Hepatocyte (in vitro differentiated cells): ENCODE results near the gene FBXO44. TPM values are rescaled to one million over a fixed set of nuclear protein-coding genes. Genes with fewer than 3 reads are reported as not detected.

Source experiments
- DNase-seq: peaks from one replicate; pipeline ENCODE4 v3.0.0-alpha.2; 2016; ENCODE audit warnings: low spot score
- H2AFZ ChIP-seq: fragments of 200-600 bp; sonication (generic); 2 replicates; pipeline ENCODE4 v1.6.0; 2016; ENCODE audit warnings: antibody characterized with exemption, mild to moderate bottlenecking
- H3K27ac ChIP-seq: fragments of 200-600 bp; sonication (generic); 2 replicates; pipeline ENCODE4 v1.5.1; 2016; ENCODE audit warnings: mild to moderate bottlenecking
- H3K27me3 ChIP-seq: fragments of 200-600 bp; sonication (generic); 2 replicates; pipeline ENCODE4 v1.6.1; 2016
- H3K36me3 ChIP-seq: fragments of 200-600 bp; sonication (generic); replicated peaks from 2 replicates; pipeline ENCODE4 v1.5.1; 2016; ENCODE audit warnings: low read depth; ENCODE audit not compliant: insufficient read depth
- H3K4me1 ChIP-seq: fragments of 200-600 bp; sonication (generic); 2 replicates; pipeline ENCODE4 v1.5.1; 2016; ENCODE audit warnings: mild to moderate bottlenecking, moderate library complexity; ENCODE audit not compliant: insufficient read depth
- H3K4me2 ChIP-seq: fragments of 200-600 bp; sonication (generic); 2 replicates; pipeline ENCODE4 v1.6.0; 2016
- H3K4me3 ChIP-seq: fragments of 200-600 bp; sonication (generic); 2 replicates; pipeline ENCODE4 v1.5.1; 2016; ENCODE audit warnings: mild to moderate bottlenecking
- H3K79me2 ChIP-seq: fragments of 200-600 bp; sonication (generic); 2 replicates; pipeline ENCODE4 v1.6.0; 2017; ENCODE audit warnings: mild to moderate bottlenecking
- H3K9me2 ChIP-seq: fragments of 200-600 bp; sonication (generic); replicated peaks from 2 replicates; pipeline ENCODE4 v1.6.0; 2017; ENCODE audit warnings: mild to moderate bottlenecking; ENCODE audit not compliant: insufficient read depth
- H3K9me3 ChIP-seq: fragments of 200-600 bp; sonication (generic); 2 replicates; pipeline ENCODE4 v1.5.1; 2016; ENCODE audit warnings: low read depth, mild to moderate bottlenecking
- H4K20me1 ChIP-seq: fragments of 200-600 bp; sonication (generic); 2 replicates; pipeline ENCODE4 v1.6.0; 2016; ENCODE audit warnings: mild to moderate bottlenecking; ENCODE audit not compliant: insufficient read depth, poor library complexity, severe bottlenecking
- CTCF ChIP-seq: fragments of 200-600 bp; sonication (generic); IDR thresholded peaks from 2 replicates; pipeline ENCODE4 v1.5.1; 2016; ENCODE audit warnings: antibody characterized with exemption, mild to moderate bottlenecking; ENCODE audit not compliant: poor library complexity
- EZH2 ChIP-seq: fragments of 200-600 bp; sonication (generic); IDR thresholded peaks from 2 replicates; pipeline ENCODE4 v1.6.1; 2016; ENCODE audit warnings: antibody characterized with exemption, mild to moderate bottlenecking, borderline replicate concordance
- EZH2phosphoT487 ChIP-seq: fragments of 200-600 bp; sonication (generic); IDR thresholded peaks from one replicate; pipeline ENCODE4 v1.6.1; 2018; ENCODE audit warnings: antibody characterized with exemption, mild to moderate bottlenecking, low read depth, moderate library complexity; ENCODE audit not compliant: unreplicated experiment, severe bottlenecking
- WGBS: methylation state at CpG from one replicate; pipeline ENCODE4 v1.1.6; 2016; ENCODE audit warnings: low lambda C conversion rate; ENCODE audit errors: missing lambda C conversion rate; 5-methylcytosine and 5-hydroxymethylcytosine counted together
- polyA plus RNA-seq: library from polyadenylated mRNA; unstranded; fragments of >200 nt; fragmentation: Nextera tagmentation; extraction: Ambion mirVana; gene quantifications from 2 replicates; pipeline ENCODE4 v1.2.1, GENCODE V29; 2016
- total RNA-seq: library from RNA; depleted of rRNA; stranded (reverse); fragments of >200 nt; gene quantifications from 2 replicates; pipeline ENCODE4 v1.2.3, GENCODE V29; 2014

Gene FBXO44
- total and polyA plus RNA-seq, 2 experiments from 2014 or later = 24.8 to 41.2 TPM

GRCh38 chr1:11700601-11701467, 46.2 kb downstream of the FBXO44 start:
- Histone ChIP-seq H3K27me3 (no peaks in the 10 kb centered on the region), H3K4me1 (no peaks in the 10 kb centered on the region), H3K4me2 (no peak overlapping the region), H2AFZ (no peak overlapping the region), H3K36me3 (no peaks in the 10 kb centered on the region), H3K27ac (no peak overlapping the region), H4K20me1 (no peaks in the 10 kb centered on the region), H3K79me2 (no peaks in the 10 kb centered on the region), H3K4me3 (no peak overlapping the region), H3K9me2 (no peaks in the 10 kb centered on the region), H3K9me3 (no peaks in the 10 kb centered on the region)
- TF ChIP-seq EZH2 = no peak
- no peak for TF ChIP-seq CTCF
- no peak for TF ChIP-seq EZH2phosphoT487
- DNase-seq = no peak
- 74% methylated on average over 32 of the region's 34 CpGs for WGBS

- WGBS = 74% methylated on average over 15 of the region's 15 CpGs
- Histone ChIP-seq H3K9me2 (no peaks in the 10 kb centered on the region), H3K36me3 (no peaks in the 10 kb centered on the region), H4K20me1 (no peaks in the 10 kb centered on the region), H3K4me2 (no peak overlapping the region), H2AFZ (no peak overlapping the region), H3K4me3 (no peak overlapping the region), H3K27ac (no peak overlapping the region), H3K27me3 (no peaks in the 10 kb centered on the region), H3K79me2 (no peaks in the 10 kb centered on the region), H3K4me1 (no peaks in the 10 kb centered on the region), H3K9me3 (no peaks in the 10 kb centered on the region)
- no peak for TF ChIP-seq EZH2
- no peak for TF ChIP-seq CTCF
- TF ChIP-seq EZH2phosphoT487 = no peak
- no peak for DNase-seq
Measured at GRCh38 chr1:11701551-11701961, 46.9 kb downstream of the FBXO44 start.

- TF ChIP-seq EZH2 (no peak), EZH2phosphoT487 (no peak), CTCF (no peak)
- H3K36me3 ChIP-seq = no peaks in the 10 kb centered on the region
- no peaks in the 10 kb centered on the region for H4K20me1 ChIP-seq
- H2AFZ ChIP-seq = no peak overlapping the region
- no peak for DNase-seq
- WGBS = 95% methylated on average over 15 of the region's 15 CpGs
- H3K27ac ChIP-seq = no peak overlapping the region
- H3K27me3 ChIP-seq = no peaks in the 10 kb centered on the region
- H3K79me2 ChIP-seq = no peaks in the 10 kb centered on the region
- no peak overlapping the region for H3K4me2 ChIP-seq
- no peak overlapping the region for H3K4me3 ChIP-seq
- H3K9me2 ChIP-seq = no peaks in the 10 kb centered on the region
- H3K9me3 ChIP-seq = no peaks in the 10 kb centered on the region
- no peaks in the 10 kb centered on the region for H3K4me1 ChIP-seq
Measured at GRCh38 chr1:11701981-11702803, 47.5 kb downstream of the FBXO44 start.
